ENCODE results near the gene IL23A.

IL23A gene

DNA sequence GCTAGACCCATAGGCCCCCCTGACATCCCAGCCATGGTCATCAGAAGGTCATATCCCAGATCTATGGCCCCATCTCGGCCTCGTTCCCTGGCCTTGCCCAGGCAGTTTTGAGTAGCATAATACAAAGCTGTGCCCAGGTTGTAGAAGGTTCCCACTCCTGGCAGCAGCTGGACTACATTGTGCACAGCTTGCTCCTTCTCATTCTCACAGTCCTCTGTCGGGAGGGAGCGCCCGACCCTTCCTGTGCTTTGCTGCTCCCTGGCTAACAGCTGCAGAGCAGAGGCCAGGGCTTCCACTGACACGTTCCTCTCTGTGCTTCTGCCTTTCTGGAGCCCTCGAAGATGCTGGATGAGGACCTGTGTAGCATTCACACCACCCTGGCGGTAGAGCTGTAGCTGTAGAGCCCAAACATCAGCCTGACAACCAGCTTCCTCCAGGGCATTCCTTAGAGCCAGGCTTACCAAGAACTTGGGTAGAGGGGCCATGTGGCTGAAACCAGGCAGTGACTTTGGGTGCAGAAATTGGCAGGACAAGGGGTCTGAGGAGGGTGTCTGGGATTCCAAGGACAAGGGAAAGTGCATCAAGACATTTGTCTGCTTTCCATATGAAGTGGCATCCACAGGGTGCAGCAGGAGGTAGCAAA, 22.9 kb downstream of the IL23A start:
- no peak for DNase-seq (ENCODE audit: low read depth)

DNA sequence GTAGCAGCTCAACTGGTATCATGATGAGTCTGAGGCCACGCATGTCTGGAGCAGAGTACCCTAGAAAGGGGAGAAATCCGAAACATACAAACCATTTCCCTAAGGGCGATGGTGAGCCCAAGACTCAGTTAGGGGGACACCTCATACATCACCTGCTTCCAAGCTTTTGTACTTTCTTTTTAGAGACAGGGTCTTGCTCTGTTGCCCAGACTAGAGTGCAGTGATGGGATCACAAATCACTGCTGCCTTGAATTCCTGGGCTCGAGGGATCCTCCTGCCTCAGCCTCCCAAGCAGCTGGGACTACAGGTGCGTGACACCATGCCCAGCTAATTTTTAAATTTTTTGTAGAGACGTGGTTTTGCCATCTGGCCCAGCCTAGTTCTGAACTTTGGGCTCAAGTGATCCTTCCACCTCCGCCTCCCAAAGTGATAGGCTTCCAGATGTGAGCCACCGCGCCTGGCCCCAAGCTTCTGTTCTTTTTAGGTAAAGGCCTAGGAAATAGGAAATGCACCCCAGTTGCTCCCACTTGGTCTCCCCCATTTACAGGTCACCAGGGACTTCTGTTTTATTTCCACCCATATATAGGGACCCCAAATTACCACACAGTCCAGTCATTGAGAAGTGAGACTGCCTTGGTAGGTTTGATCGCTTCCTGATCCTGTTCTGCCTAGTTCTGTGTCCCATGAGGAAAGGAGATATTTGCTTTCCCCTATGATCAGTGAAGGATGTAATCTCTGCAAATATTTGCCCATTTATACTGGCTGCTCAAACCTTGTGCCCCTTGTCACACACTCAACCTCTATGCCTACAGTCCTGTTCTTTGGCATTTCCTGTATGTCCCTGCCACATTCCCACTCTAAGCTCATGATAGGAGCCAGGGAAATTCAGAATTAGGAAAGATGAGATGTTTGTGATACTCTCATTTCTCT, 23.7 kb downstream of the IL23A start, which contains the start of gene APOF:
Gene APOF (minus strand): TSS at position 728 of the 930 bp plus-strand sequence. CDS start 112 bp downstream, at position 616.
- DNase-seq (ENCODE audit: low read depth) = no peak

DNA sequence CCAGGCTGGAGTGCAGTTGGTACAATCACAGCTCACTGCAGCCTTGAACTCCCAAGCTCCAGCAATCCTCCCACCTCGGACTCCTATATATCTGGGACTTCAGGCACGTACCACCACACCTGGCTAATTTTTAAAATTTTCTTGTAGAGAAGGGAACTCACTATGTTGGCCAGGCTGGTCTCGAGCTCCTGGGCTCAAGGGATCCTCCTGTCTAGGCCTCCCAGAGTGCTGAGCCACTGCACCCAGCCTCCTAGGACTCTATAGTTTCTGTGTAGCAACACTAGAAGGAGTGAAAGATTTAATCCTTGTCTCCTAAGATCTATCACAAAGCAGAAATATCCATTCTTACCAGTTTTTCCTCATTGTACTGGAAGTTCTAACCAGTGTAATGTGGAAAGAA, 28.3 kb downstream of the IL23A start:
- no peak for DNase-seq (ENCODE audit: low read depth)

DNA sequence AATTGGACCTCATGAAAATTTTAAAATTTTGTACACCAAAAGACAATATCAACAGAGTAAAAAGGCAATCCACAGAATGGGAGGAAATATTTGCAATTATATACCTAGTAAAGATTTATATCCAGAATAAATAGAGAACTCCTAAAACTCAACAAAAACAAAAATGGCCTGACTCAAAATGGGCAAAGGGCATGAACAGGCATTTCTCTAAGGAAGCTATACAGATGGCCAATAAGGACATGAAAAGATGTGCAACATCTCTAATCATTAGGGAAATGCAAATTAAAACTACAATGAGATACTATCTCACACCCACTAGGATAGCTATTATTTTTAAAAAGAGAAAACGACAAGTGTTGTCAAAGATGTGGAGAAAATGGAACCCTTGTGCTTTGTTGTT, 34.8 kb downstream of the IL23A start:
- no peak for DNase-seq (ENCODE audit: low read depth)

DNA sequence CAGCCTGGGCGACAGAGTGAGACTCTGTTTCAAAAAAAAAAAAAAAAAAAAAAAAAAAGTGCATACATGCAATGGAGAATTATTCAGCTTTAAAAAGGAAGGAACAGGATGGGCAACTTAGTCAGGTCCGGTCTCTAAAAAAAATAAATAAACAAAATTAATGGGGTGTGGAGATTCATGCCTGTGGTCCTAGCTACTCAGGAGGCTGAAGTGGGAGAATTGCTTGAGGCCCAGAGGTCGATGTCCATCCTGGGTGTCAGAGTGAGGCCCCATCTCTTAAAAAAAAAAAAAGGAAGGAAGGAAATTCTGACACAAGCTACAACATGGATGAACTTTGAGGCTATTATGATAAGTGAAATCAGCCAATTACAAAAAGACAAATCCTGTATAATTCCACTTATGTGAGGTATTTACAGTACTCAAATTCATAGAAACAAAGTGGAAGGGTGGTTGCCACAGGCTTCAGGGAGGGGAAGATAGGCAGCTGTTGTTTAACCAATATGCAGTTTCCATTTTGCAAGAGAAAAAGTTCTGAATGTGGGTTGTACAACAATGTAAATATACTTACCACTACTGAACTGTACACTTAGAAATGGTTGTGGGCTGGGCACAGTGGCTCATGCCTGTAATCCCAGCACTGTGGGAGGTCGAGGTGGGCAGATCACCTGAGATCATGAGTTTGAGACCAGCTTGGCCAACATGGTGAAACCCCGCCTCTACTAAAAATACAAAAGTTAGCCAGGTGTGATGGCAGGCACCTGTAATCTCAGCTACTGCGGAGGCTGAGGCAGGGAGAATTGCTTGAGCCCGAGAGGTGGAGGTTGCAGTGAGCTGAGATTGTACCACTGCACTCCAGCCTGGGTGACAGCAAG, 36.3 kb downstream of the IL23A start:
- DNase-seq (ENCODE audit: low read depth) = no peak

DNA sequence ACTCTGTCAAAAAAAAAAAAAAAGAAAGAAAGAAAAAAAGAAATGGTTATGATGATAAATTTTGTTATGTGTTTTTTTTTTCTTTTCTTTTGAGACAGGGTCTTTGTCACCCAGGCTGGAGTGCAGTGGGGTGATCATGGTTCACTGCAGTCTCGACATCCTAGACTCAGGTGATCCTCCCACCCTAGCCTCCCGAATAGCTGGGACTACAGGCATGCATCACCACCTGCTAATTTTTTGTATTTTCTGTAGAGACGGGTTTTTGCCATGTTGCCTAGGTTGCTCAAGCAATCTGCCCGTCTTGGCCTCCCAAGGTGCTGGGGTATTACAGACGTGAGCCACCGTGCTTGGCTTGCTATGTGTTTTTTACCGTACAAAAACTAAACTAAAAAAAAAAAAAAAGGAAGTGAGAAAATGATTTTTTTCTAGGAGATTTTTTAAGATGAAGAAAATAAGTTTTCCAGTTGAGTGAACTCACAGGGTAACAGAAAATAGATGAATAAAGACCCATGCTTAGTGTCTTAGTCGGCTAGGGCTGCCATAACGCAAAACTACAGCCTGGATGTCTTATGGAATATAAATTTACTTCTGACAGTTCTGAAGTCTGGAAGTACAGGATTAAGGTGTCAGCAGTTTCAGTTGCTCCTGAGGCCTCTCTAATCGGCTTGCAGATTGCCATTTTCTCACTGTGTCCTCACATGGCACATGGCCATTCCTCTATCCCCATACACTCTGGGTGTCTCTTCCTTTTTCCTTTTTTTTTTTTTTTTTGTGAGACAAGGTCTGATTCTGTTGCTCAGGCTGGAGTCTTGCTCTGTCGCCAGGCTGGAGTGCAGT, 37.1 kb downstream of the IL23A start:
- no peak for DNase-seq (ENCODE audit: low read depth)

DNA sequence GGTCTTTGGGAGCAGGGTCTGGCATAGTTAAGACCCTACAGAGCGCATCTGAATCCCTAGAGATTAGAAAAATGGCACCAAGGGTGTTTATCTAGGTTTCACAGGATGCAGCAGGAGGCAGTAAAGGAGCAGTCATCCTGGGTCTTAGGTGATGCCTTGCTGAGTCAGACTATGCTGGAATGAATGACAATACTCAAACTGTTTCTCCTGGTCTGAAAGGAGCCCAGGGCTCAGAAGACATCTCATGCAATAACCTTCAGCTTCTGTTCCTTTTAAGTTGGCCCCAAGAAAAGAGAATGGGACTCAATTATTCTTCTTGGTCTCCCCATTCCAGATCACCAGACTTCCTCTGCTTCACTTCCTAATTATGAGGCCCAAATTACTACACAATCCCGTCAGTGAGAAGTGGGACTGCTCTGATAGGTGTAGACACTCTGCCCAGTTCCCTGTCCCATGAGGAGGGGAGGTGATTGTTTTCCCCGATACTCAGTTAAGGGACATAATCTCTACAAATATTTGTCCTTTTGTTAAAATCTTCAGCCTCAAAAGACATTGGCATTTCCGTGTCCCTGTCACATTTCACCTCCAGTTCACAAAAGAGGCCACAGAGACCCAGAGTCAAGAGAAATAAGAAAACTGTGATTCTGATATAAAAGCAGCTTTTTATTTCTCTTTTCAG, 38.8 kb downstream of the IL23A start:
- no peak for DNase-seq (ENCODE audit: low read depth)

DNA sequence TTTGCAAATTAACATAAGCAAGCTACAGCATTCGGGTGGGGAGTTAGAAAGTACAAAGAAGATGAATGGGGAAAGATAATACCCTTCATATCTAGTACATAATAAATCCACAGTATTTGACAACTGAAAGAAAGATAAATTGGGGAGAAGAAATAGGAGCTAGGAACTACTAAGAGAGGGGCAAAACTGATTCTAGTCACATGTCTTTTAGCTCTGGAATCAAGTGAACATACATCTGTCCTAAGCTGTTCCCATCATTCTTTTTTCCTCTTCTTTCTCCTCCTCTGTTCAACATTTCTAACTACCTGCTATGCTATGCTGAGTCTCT, 39.3 kb downstream of the IL23A start:
- no peak for DNase-seq (ENCODE audit: low read depth)

DNA sequence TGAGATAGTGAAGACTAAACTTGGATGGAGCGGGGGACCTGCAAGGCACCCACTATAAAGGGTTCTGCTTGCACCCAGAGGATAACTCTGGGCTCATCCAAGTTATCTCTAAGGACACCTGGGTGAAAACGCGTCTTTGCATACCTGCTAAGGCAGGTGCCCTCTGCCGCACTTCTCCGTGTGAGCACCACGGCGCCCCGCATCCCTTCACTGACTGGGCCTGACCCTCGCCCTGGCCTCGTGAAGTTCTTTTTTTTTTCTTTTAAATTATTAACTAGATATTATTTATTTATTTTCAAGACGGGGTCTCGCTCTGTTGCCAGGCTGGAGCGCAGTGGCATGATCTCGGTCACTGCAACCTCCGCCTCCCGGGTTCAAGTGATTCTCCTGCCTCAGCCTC, 43.9 kb downstream of the IL23A start:
- no peak for DNase-seq (ENCODE audit: low read depth)

DNA sequence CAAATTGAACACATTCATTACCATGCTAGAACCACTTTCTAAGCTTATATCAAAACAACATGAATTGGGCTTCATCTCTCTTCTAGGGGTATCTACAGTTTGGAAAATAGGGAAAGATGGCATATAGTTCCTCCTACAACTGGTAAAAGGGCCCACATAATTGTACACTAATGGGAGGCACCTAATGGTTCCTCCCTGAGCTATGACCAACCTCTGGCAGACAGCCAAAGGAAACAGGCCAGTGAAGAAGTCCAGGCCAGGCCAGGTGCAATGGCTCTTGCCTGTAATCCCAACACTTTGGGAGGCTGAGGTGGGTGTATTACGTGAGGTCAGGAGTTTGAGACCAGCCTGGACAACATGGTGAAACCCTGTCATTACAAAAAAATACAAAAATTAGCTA, 47.2 kb downstream of the IL23A start:
- no peak for DNase-seq (ENCODE audit: low read depth)

DNA sequence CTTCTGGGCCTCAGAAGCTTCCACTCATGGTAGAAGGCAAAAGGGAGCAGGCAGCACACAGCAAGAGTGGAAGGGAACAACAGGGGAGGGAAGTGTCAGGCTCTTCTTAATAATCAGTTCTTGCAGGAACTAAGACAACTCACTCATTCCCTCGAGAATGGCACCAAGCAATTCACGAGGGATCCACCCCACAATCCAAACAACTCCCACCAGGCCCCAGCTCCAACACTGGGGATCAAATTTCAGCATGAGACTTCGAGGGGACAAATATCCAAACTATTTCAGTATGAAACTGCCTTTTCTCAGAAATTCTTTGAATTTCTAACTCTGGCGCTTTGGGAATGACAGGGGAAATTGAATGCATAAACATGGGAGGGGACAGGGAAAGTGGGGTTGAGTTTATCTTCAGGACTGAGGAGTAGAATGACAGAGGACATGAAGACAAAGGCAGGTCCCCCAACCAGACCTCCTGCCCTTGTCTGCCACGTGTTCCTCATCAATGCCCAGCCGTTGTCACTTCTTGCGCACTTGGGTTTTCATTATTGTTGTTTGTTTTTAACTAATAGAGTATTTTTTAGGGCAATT, 48.6 kb downstream of the IL23A start:
- no peak for DNase-seq (ENCODE audit: low read depth)

DNA sequence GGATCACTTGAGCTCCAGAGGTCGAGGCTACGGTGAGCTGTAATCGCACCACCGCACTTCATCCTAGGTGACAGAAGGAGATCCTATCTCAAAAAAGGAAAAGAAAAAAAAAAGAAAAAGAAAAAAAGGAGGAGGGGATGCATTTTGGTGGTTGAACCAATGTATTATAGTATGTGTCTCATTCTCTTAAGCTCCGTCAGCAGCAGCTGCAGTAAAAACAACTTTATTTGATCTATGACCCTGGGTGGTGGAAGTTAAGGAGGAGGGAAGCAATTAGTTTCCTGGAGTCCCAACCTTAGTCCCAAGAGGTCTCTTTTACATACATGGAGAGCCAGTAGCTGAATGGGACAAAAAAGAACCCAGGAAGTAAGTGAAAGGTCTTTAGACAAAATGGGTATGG, 50.7 kb downstream of the IL23A start:
- no peak for DNase-seq (ENCODE audit: low read depth)

Data from stimulated activated CD4-positive, alpha-beta T cell treated with anti-CD3 and anti-CD28 coated beads, Interleukin-2, amount 100 ng/mL, for 4 hours (primary cell).